Stromal cell of bone marrow (primary cell): ENCODE measurements around the gene CCDC92.
A peak's percentile ranks its signal among the peaks of the same experiment; 100 is the strongest.

Experiments used
- DNase-seq: peaks from one replicate; pipeline ENCODE4 v3.0.0-alpha.2; 2012; ENCODE audit warnings: low read depth

Gene CCDC92

GRCh38 chr12:123972457-123973401 is at the start of gene CCDC92, which contains the start of gene ZNF664:
Gene CCDC92 (minus strand): TSS chr12:123972831. CDS start chr12:123944305, 28,526 bp downstream.
Gene ZNF664 (plus strand): TSS chr12:123973215. CDS start chr12:124012145, 38,930 bp downstream.
- DNase-seq, result peak; percentile 72

GRCh38 chr12:124022161-124022560 is 49.5 kb upstream of the CCDC92 start:
- no peak for DNase-seq

GRCh38 chr12:124021007-124021406 is 48.4 kb upstream of the CCDC92 start:
- DNase-seq, result no peak

GRCh38 chr12:124020514-124020949 is 47.9 kb upstream of the CCDC92 start:
- peak; percentile 47 for DNase-seq

- DNase-seq, result no peak
Measured at GRCh38 chr12:124019115-124019514, 46.5 kb upstream of the CCDC92 start.

- DNase-seq, result no peak
Measured at GRCh38 chr12:124018539-124018938, 45.9 kb upstream of the CCDC92 start.

- no peak for DNase-seq
Measured at GRCh38 chr12:124017064-124017463, 44.4 kb upstream of the CCDC92 start.

GRCh38 chr12:124015494-124016461 is 43.1 kb upstream of the CCDC92 start:
- no peak for DNase-seq

- DNase-seq, result no peak
Measured at GRCh38 chr12:124013073-124013472, 40.4 kb upstream of the CCDC92 start.

- no peak for DNase-seq
Measured at GRCh38 chr12:124011435-124012115, 38.9 kb upstream of the CCDC92 start.

- no peak for DNase-seq
Measured at GRCh38 chr12:124010687-124011086, 38.1 kb upstream of the CCDC92 start.

- DNase-seq, result no peak
Measured at GRCh38 chr12:124009781-124010180, 37.1 kb upstream of the CCDC92 start.

GRCh38 chr12:124008595-124008994 is 36.0 kb upstream of the CCDC92 start:
- DNase-seq, result no peak

GRCh38 chr12:124007826-124008570 is 35.4 kb upstream of the CCDC92 start:
- no peak for DNase-seq

GRCh38 chr12:124006846-124007713 is 34.4 kb upstream of the CCDC92 start:
- no peak for DNase-seq

GRCh38 chr12:124006085-124006845 is 33.6 kb upstream of the CCDC92 start:
- no peak for DNase-seq

GRCh38 chr12:124004233-124004875 is 31.7 kb upstream of the CCDC92 start:
- DNase-seq, result no peak

GRCh38 chr12:124002654-124003053 is 30.0 kb upstream of the CCDC92 start:
- no peak for DNase-seq
